ENCODE results near the gene LHX8.
"Not testable (repeated sequence)": the region's sequence is repeated elsewhere in the genome, so short reads cannot be mapped to it uniquely, and the experiment has no call there.

The LHX8 gene

GRCh38 chr1:75132812-75133619, 1.2 kb upstream of the LHX8 start:
- no peak for DNase-seq

- DNase-seq: no peak
Observed at GRCh38 chr1:75134647-75135572, 722 bp downstream of the LHX8 start.

- DNase-seq: no peak
Observed at GRCh38 chr1:75135573-75136194, 1.5 kb downstream of the LHX8 start.

GRCh38 chr1:75136195-75136815, 2.1 kb downstream of the LHX8 start:
- DNase-seq: no peak

GRCh38 chr1:75136921-75137641, 2.9 kb downstream of the LHX8 start:
- no peak for DNase-seq

GRCh38 chr1:75152092-75152491, 17.9 kb downstream of the LHX8 start:
- DNase-seq: no peak

GRCh38 chr1:75159154-75159553, 25.0 kb downstream of the LHX8 start:
- no peak for DNase-seq

- no peak for DNase-seq
Observed at GRCh38 chr1:75165264-75165663, 31.1 kb downstream of the LHX8 start.

GRCh38 chr1:75166821-75167220, 32.6 kb downstream of the LHX8 start:
- no peak for DNase-seq

- no peak for DNase-seq
Observed at GRCh38 chr1:75170011-75170410, 35.8 kb downstream of the LHX8 start.

GRCh38 chr1:75170981-75171380, 36.8 kb downstream of the LHX8 start:
- no peak for DNase-seq

GRCh38 chr1:75171876-75172275, 37.7 kb downstream of the LHX8 start:
- DNase-seq: no peak

GRCh38 chr1:75172556-75172955, 38.4 kb downstream of the LHX8 start:
- DNase-seq: no peak

GRCh38 chr1:75174031-75174760, 40.0 kb downstream of the LHX8 start:
- no peak for DNase-seq

- not testable (repeated sequence) for DNase-seq
Observed at GRCh38 chr1:75181214-75181955, 47.2 kb downstream of the LHX8 start.

GRCh38 chr1:75188892-75189291, 54.7 kb downstream of the LHX8 start:
- DNase-seq: no peak

- no peak for DNase-seq
Observed at GRCh38 chr1:75198163-75198562, 64.0 kb downstream of the LHX8 start.

- DNase-seq: no peak
Observed at GRCh38 chr1:75198761-75199160, 64.6 kb downstream of the LHX8 start.

GRCh38 chr1:75202751-75203150, 68.6 kb downstream of the LHX8 start:
- no peak for DNase-seq

Data from inflammatory macrophage (primary cell).